GM18907 (cell line): Measurements from ENCODE around the gene CLNK.

Source experiments
- ATAC-seq: cut with Tn5 transposase; IDR thresholded peaks from one replicate; pipeline ENCODE4 v1.9.1; 2021; ENCODE audit warnings: mild to moderate bottlenecking, moderate library complexity; ENCODE audit not compliant: unreplicated experiment

CLNK gene

DNA sequence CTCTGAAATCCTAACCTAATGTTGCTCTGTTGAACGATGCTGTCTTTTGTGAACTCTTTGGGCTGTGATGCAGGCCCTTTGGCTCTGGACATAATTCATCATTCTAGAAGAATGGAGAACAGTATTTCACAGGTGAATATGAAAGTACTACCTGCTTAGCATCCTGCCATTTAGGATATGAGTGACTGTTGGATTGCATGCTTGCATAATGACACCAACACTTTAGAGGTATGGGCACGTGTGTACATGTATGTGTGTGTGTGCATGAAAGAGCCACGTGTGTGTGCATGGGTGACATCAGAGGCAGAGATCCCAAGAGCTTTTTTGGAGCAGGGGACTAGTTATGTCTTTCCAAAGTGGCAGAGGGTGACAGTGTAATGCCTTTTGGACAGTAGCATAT is 157.1 kb downstream of the CLNK start:
- no peak for ATAC-seq

DNA sequence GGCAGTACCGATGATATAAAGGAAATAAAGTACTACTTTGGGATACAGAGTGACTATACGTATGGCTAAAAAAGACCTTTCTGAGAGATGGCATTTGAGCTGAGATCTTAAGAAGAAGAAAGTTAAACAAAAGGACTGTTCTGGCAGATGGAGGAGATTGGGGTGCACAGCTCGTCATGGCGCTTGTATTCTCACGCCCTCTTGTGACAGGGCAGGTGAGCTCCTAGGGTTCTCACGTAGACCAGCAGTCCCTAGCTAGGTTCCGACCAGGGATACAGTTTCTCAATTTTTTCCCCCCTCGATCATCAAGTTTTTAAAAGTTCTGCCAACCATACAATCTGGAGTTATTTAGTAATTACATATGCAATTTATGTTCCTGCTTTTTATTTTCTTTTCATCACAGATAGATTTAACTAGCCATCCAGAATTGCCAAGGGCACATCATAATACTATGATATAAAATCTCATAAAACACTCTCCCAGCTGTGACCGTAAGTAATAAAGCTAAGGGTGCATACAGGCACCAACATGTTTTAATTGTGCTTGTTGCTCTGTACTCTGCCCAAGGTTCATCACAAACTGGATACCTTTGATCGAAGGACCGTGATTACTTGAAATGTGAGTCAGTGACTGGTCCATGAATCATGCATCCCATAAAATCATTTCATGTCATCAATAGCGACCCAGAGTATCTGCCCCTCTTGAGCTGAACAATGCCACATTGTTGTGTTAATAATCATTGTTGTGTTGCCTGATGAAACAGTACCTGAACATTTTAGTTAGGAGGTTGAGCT is 157.9 kb downstream of the CLNK start:
- no peak for ATAC-seq

DNA sequence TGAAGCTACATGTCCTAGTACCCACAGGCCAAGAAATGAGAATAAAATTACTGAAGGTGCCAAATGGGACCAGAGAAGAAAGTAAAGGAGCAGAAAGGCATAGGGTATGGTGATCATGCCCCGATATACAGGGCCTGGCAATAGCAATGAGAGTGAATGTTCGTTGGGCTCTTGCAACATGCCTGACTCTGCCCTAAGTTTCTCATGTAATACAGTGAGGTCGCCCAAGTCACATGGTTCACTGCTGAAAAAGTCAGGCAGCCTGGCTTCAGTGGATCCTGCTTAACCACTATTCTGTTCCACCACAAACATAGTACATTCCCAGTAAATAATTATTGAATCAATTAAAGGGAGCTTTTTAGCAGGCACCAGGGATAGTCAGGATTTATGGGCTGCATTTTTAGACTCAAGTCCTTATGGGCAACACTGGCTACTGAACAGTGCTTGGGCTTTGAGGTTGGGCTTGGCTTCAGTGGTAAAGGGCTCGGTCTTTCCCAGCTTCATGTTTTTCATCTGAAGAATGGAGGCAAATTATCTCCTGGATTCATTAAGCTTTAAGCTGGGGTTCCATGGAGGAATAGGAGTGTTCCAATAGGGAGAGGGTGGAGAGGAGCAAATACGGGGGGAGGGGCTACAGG is 160.3 kb downstream of the CLNK start:
- no peak for ATAC-seq

DNA sequence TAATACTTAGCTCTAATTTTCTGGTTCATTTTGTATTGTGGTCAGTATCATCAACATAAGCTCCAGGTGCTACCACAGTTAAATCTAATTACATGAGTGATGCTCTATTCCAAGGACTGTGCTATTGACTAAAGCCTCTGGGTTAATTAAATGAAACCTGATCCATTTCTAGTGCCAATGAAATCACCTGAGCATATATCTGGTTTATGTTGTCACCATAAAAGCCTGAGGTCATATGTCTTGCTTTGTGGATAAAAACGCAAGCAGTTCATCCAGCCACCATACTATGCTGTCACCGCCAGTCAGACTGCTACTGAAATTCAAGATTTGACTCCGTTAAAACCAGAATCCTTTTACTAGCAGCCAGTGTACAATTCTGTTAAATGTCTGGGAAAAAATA is 163.1 kb downstream of the CLNK start:
- no peak for ATAC-seq

DNA sequence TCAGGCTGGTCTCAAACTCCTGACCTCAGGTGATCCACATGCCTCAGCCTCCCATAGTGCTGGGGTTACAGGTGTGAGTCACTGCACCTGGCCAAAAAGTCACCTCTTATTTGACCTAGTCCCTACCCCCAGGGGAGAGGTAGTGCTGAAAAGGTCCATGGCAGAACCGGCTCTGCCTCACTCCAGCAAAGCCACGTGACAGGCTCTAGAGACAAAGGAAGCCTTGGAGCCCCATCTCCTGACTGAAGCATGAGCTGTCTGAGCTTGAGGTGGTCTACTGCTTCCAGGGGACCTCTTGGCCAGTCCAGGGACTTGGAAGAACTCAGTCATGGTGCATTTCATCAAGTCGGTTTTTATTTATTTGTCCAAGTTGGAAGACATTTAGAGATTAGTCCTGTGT is 174.8 kb downstream of the CLNK start:
- no peak for ATAC-seq

DNA sequence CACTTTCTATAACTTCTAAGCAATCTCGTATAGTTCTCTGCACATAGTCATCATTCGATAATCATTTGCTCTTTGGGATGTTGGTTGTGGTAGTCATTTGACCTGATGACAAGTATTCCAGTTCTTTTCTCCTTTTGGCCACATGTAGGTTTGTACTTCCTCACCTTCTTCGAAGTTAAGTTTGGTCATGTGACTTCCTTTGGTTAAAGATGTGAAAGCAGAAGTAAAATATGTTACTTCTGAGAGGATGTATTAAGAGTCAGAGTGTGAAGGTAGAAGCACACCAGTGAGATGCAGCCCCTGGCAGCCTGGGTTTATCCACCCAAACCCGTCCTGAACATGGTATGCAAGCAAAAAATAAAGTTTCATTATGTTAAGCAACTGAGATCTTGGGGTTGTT is 178.5 kb downstream of the CLNK start:
- ATAC-seq, result no peak

DNA sequence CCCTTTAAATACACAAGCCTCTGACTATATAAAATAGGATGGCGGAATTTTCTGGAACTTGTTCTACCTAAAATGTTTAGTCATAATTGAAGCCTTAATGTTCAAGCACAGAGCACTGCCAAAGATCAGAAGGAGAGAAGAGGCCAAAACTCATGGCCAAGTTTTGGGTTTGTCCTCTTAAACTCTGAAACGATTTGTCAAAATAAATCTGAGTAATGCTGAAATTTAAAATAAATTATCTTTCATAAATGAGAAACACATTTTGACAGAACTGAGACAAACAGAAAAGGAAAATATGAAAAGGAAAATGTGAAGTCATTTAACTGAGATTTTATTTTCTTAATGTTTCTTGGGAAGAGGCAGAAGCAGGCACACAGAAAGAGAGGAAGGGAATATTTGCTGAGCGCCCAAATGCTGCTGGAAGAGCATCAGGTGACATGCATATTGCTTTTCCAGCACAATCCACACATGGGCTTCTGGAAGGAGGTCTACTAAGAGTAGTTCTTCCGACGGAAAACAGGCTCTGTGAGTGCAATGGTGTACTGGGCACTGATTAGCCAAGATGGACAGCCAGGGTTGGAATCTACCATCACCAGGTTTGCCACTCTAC is 179.9 kb downstream of the CLNK start:
- ATAC-seq, result no peak

DNA sequence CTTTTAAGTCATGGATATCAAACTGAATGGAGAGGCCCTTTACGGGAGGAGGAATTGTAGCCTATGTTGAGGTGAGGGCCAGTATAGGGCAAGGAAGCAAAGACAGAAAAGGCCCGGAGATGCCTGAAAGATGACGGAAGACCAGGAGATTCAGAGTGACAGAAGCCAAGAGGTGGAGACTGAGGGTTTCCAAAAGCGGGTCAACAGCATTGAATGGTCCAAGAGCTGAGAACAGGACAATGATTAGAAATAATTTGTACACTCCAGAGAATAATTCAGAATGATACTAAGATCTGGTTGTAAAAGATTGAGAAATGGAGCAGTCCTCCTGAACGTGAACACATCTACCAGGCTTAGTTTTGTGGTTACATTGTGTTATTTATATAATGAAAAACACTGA is 181.9 kb downstream of the CLNK start:
- ATAC-seq, result no peak

DNA sequence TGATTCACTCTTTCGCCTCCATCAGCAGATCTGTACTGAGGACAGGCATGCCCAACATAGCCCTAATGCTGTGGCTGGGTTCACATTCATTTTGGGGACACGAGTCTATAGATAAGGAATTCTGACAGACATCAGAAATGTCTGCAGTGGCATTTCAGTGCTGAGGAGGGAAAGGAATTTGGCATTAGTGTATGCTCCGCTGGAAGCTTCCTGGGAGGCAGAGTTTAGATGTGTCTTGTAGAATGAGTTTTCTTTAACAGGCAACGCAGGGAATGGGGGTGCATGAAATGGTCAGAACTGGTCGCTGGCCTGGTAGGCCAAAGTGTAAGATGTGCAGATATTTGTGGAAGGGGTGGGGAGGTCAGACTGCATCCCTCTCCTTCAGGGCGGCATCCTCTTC is 183.8 kb downstream of the CLNK start:
- ATAC-seq, result no peak

DNA sequence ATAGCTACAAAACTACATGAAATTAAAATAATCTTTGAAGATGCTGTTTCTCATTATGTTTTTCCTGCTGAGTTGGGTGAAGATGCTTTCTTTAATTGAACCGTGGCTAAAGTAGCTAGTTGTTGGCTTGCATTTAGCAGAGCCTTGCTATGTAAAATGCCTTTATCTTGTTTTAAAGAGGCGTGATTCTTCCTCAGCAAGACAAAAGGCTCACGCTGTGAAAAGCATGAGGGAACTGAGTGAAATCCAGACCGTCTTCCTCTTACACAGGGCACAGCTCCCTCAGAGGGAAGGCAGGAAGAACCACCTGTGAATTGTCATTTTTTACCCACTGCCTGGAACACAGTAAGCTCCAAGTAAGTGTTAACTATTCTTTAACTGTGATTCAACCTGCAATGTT is 188.4 kb downstream of the CLNK start:
- no peak for ATAC-seq

DNA sequence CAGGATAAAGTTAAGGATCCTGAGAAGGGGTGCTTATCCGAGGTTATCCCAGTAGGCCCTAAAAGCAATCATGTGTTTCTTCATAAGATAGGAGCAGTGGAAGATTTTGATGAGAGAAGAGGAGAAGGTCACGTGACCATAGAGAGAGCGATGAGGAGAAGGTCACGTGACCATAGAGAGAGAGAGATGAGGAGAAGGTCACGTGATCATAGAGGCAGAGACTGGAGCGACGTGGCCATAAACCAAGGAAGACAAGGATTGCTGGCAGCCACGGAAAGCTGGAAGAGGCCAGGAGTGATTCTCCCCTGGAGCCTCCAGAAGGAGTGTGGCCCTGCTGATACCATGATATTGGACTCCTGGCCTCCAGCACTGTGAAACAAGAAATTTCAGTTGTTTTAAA is 188.9 kb downstream of the CLNK start:
- ATAC-seq, result no peak

DNA sequence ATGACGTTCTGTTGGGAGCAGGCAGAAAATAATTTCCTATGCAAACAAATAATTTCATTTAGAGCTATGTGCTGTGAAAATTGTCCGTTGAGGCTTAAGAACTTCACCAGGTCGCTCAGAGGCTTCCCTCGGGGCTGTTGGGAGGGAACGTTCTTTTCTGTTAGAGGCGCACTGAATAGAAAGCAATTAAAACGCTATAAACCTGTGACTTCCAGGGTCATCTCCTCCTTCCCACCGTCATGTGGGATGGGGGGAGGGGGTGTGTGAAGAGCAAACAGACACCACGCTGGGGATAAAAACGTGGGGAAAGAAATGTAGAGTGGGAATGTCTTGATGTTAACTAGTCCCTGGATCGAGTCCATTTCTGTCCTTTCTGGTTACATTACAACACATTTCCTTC is 192.1 kb downstream of the CLNK start:
- ATAC-seq, result no peak

DNA sequence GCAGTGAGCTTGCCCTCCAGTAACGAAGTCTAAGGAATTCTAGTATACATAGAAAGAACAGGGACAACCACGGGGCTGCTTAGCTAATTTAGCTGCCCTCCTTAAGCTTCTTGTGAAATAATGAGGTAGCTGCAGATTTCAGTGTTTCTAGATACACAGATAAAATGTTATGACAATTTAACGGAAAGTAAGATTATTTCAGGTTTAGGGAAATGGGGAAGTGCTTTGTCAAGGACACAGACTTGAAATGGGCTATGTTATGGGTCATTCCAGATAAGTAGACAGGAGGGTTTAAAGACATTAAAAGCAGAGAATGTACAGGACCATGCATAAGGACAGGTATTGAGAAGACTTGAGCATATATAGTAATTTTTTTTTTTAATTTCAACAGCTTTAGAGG is 193.2 kb downstream of the CLNK start:
- no peak for ATAC-seq

DNA sequence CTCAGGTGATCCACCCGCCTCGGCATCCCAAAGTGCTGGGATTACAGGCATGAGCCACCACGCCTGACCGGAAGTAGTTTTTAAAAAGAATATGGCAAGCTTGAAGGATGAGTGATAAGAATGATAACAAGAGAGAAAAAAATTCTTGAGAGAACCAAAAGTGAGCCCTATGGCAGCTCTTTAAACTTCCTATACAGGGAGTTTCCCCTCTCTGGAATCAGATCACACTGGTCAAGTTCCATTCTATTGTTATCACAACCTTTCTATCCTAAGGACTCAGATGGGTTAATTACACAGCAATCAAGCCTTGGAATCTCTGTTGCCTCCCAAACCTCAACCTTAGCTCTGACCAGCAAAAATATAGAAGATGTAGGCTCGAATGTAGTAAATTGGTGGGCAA is 193.6 kb downstream of the CLNK start:
- ATAC-seq, result no peak

DNA sequence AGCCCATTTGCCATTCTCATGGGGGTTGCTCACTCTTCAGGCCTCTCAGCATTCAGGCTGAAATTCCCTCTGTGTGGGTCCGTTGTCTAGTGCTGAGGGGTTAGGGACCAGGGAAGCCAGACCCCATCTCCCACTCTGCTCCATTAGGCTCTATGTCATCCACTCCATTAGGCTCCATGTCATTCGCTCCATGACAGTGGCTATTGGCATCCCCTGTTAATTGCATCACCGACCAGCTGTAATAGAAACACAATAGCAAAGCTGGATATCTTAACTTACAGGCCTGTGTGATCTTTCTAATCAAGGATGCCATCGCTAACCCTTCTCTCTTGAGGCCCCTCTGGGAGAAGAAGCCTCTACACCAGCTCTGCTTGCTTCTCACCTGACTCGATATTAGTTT is 201.7 kb downstream of the CLNK start:
- no peak for ATAC-seq

DNA sequence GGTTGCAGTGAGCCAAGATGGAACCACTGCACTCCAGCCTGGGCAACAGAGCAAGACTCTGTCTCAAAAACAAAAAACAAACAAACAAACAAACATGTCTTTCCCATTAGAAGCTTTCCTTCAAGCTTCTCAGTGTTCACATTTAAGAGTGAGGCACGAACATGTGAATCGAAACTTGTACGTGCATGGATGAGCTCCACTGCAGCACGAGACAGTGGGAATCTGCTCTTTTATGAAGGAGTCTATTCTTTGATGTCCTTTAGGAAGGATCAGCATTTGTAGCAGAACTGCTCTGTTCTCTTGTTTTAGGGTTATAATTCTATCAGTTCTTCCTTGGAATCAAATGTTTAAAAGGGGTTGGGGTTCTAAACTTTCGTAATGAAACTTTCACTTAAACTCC is 204.0 kb downstream of the CLNK start:
- ATAC-seq, result no peak

DNA sequence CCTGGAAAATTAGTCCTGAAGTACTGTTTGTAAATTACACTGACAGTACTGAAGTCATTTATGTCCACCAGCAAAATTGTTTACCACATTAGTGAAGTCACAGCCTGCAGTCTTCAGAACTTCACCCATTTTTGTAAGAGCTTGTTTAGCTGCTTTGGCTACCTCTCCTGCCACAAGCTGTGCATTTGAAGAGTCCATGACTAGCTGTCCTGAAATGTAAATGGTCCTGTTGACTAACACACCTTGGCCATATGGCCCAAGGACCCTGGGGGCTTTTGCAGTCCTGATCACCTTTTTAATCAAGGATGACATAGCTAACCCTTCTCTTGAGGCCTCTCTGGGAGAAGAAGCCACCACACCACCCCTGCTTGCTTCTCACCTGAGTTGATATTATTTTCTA is 205.9 kb downstream of the CLNK start:
- no peak for ATAC-seq

DNA sequence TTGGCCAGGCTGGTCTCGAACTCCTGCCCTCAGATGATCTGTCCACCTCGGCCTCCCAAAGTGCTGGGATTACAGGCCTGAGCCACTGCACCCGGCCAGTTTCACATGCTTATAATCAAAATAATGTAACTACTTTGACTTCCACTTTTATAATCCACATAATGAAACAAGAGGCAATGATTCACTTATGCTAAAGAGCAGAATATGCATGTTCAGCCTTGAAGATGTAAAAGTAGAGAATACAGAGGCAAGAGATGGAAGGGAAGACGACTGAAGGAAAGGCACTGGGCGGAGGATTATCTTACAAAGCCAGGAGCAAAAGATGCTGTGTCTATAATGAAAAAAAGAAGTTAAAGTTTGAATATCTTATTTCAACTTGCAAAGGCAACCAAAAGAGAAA is 214.1 kb downstream of the CLNK start:
- ATAC-seq, result no peak

DNA sequence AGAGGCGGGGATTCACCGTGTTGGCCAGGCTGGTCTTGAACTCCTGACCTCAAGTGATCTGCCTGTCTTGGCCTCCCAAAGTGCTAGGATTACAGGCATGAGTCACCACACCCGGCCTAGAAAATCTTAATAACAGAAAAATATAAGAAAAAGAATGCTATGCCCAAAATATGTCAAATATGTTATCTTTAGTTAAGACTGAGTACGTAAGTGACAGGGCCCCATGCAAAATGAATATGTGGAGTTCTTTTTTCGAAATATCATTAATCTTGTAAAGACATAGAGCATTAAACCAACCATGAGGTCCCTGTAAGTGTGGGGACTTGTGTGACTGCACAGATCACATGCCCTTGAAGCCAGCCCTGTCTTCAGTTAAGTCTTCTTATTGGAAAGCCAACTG is 218.4 kb downstream of the CLNK start:
- no peak for ATAC-seq

DNA sequence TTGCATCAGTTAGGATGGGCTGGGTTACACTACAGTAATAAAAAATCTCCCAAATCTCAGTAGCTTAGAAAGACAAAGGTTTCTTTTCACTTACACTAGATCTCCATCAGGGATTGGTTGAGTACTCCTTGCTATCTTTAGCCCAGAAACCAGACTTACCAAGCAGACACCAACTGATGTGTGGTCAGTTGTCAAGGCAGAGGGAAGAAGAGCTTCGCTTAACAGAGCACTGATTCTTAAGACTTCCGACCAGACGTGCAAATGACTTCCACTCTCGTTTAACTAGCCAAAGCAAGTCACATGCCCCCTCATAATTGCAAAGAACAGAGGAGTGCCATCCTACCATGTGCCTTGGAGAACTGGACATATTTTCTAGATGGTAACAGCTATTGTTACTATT is 221.7 kb downstream of the CLNK start:
- no peak for ATAC-seq

DNA sequence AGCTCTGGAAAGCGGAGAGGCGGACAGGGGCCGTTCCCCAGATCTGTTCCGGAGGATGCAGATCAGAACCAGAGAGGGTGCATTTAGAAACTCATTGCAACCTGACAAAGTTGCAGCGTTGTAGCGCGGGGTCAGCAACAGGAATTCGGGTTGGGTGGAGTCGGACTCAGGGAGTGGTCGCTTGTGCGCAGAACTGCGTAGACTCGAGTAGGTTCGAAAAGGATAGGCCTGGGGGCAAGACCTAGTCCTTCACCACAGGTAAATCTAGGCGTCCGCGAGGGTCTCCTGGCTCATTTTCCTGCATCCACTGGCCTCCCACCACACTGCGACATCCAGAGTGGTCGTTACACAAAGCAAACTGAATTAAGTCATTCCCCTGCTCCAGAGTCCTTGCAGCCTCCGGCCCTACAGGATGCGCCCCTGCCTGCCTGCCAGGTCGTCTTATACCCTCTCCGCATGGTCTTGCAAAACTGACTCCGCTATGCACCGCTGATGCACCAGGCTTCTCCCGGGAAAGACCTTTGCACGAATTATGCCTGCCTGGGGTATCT is 222.6 kb downstream of the CLNK start:
- ATAC-seq, result no peak
